GM23248 (cell line): Measurements from ENCODE around the gene FAM174B.

Experiments
- EZH2 ChIP-seq: fragments of 200-600 bp; sonication (generic); IDR thresholded peaks from 2 replicates; pipeline ENCODE4 v1.6.1; 2018; ENCODE audit warnings: antibody characterized with exemption, mild to moderate bottlenecking; ENCODE audit not compliant: insufficient read depth, poor library complexity, severe bottlenecking
- EZH2phosphoT487 ChIP-seq: fragments of 200-600 bp; sonication (generic); IDR thresholded peaks from 2 replicates; pipeline ENCODE4 v1.6.1; 2018; ENCODE audit warnings: antibody characterized with exemption, moderate library complexity, mild to moderate bottlenecking, low read depth; ENCODE audit not compliant: insufficient read depth

- no peak for TF ChIP-seq EZH2phosphoT487
- TF ChIP-seq EZH2: no peak
Measured at GRCh38 chr15:92671406-92671805, 15.8 kb upstream of the FAM174B start.
